ENCODE measurements around the gene IFNAR1. TPM values are rescaled to one million over a fixed set of nuclear protein-coding genes. Genes with fewer than 3 reads are reported as not detected.
A peak's percentile ranks its signal among the peaks of the same experiment; 100 is the strongest.

The IFNAR1 gene
- total and polyA plus RNA-seq, 9 of the 15 experiments (the other 6 are each of a cell fraction or from before 2014, with no cell fraction given) = 8.6 to 31.8 (median 14.8) TPM

GRCh38 chr21:33368124-33368523 lies 43.4 kb downstream of the IFNAR1 start (continued):
- TF ChIP-seq NR2C1 (IDR thresholded peaks at IDR 0.05) = peak; percentile 61; the same call in 1 of the 2 replicates
- peak; percentile 28; the same call in 1 of the 2 replicates for TF ChIP-seq NR2C1 (tag; IDR thresholded peaks at IDR 0.05)
- peak; percentile 96 for TF ChIP-seq ADNP (tag; IDR thresholded peaks at IDR 0.05)
- no peak for TF ChIP-seq CTCFL (IDR thresholded peaks at IDR 0.05; ENCODE audit: borderline replicate concordance, insufficient read depth, low read depth, low read length, poor library complexity, severe bottlenecking)
- no peak for TF ChIP-seq TFE3 (CRISPR knock-in tag; IDR thresholded peaks at IDR 0.05)
- no peak for TF ChIP-seq NR0B1 (IDR thresholded peaks at IDR 0.05; ENCODE audit: partially characterized antibody)
- no peak for TF ChIP-seq BMI1 (IDR thresholded peaks at IDR 0.05; ENCODE audit: low read length)
- TF ChIP-seq CXXC5 (CRISPR knock-in tag; IDR thresholded peaks at IDR 0.05) = no peak
- TF ChIP-seq CSDE1 (IDR thresholded peaks at IDR 0.05) = no peak
- peak; percentile 39 for TF ChIP-seq ATF7 (IDR thresholded peaks at IDR 0.05)
- TF ChIP-seq PTRF (tag; IDR thresholded peaks at IDR 0.05) = no peak
- TF ChIP-seq RERE (CRISPR knock-in tag; IDR thresholded peaks at IDR 0.05; ENCODE audit: borderline replicate concordance) = no peak
- TF ChIP-seq HIVEP1 (CRISPR knock-in tag; IDR thresholded peaks at IDR 0.05) = no peak
- TF ChIP-seq ZNF197 (CRISPR knock-in tag; IDR thresholded peaks at IDR 0.05; ENCODE audit: low read depth) = no peak; the same call in 1 of the 2 replicates
- TF ChIP-seq KAT7 (CRISPR knock-in tag; IDR thresholded peaks at IDR 0.05; ENCODE audit: borderline replicate concordance) = no peak
- TF ChIP-seq SUPT5H (IDR thresholded peaks at IDR 0.05) = no peak
- peak; percentile 72; the same call in 1 of the 2 replicates for TF ChIP-seq LCOR (CRISPR knock-in tag; IDR thresholded peaks at IDR 0.05)
- no peak for TF ChIP-seq ELK1 (CRISPR knock-in tag; IDR thresholded peaks at IDR 0.05)
